GM18907 (cell line): ENCODE data around the gene NIPBL.
A peak's percentile ranks its signal among the peaks of the same experiment; 100 is the strongest.
"Not testable (repeated sequence)": the region's sequence is repeated elsewhere in the genome, so short reads cannot be mapped to it uniquely, and the experiment has no call there.

ENCODE experiments used
- ATAC-seq: cut with Tn5 transposase; IDR thresholded peaks from one replicate; pipeline ENCODE4 v1.9.1; 2021; ENCODE audit warnings: mild to moderate bottlenecking, moderate library complexity; ENCODE audit not compliant: unreplicated experiment

The NIPBL gene, protein sequence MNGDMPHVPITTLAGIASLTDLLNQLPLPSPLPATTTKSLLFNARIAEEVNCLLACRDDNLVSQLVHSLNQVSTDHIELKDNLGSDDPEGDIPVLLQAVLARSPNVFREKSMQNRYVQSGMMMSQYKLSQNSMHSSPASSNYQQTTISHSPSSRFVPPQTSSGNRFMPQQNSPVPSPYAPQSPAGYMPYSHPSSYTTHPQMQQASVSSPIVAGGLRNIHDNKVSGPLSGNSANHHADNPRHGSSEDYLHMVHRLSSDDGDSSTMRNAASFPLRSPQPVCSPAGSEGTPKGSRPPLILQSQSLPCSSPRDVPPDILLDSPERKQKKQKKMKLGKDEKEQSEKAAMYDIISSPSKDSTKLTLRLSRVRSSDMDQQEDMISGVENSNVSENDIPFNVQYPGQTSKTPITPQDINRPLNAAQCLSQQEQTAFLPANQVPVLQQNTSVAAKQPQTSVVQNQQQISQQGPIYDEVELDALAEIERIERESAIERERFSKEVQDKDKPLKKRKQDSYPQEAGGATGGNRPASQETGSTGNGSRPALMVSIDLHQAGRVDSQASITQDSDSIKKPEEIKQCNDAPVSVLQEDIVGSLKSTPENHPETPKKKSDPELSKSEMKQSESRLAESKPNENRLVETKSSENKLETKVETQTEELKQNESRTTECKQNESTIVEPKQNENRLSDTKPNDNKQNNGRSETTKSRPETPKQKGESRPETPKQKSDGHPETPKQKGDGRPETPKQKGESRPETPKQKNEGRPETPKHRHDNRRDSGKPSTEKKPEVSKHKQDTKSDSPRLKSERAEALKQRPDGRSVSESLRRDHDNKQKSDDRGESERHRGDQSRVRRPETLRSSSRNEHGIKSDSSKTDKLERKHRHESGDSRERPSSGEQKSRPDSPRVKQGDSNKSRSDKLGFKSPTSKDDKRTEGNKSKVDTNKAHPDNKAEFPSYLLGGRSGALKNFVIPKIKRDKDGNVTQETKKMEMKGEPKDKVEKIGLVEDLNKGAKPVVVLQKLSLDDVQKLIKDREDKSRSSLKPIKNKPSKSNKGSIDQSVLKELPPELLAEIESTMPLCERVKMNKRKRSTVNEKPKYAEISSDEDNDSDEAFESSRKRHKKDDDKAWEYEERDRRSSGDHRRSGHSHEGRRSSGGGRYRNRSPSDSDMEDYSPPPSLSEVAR (N-terminal part only)

DNA sequence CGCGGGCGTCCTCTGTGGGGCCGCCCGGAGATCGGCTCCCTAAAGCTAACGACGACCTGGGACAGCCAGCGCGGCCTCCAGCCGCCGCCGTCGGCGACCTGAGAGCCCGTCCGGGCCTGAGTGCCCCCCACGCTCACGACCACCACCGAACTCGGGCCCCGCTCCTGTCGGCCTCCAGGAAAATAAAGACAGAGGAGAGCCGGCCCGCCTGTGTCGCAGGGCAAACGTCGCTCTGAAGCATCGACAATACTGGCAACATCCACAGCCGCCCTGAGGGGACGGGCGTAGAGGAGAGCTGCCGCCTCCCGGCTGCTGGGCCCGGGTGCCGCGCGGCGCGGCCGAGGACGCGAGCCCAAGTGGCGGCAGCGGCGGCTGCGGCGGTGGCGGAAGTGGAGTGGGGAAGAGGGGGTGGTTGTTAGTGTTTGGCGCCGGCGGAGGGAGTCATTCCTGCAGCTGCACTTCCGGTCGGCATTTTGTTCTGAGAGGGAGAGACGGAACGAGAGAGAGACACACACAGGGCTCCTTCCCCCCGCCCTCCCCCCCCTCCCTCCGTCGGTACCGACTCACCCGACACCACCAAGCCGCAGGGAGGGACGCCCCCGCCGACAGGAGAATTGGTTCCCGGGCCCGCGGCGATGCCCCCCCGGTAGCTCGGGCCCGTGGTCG, at the start of gene NIPBL:
Gene NIPBL, plus strand, starts transcription at position 471 of the 666 bp plus-strand sequence. CDS start 76,928 bp downstream, outside the sequence.
- ATAC-seq = peak; percentile 70

DNA sequence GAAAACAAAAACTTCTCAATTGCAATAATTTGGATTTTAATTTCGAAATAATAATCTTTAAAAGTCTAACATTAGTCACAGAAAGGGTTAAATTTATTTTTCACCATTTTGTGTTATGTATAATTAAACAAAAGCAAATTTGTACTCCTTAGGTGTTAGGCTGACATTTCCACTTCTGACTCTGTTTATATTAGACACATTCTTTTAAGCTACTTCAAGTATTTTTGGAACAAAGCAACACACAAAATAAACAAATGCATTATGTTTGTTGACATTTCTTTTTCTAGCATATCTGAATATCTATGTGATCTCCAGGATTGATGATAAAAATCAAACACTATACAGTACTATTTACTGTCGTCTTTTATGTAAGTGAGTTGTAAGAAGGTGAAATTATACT, 44.3 kb upstream of the NIPBL start:
- ATAC-seq = no peak

DNA sequence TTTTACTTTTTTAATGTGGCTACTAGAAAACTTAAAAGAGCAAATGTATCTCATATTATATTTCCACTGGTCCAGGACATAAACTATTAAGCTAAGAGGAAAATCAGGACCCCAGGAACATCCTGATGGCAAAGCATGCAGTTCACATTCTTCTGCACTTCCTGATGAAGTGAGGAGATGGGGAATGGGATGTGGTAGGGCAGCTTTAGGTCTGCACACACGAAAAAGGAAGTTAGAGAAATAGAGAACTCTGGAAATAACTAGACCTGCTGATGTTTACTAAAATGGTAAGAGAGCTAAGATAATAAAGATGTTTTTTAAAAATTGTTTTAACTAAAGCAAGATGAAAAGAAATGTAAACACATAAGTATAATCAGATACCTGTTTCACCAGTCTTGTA, 39.7 kb upstream of the NIPBL start:
- ATAC-seq = no peak

DNA sequence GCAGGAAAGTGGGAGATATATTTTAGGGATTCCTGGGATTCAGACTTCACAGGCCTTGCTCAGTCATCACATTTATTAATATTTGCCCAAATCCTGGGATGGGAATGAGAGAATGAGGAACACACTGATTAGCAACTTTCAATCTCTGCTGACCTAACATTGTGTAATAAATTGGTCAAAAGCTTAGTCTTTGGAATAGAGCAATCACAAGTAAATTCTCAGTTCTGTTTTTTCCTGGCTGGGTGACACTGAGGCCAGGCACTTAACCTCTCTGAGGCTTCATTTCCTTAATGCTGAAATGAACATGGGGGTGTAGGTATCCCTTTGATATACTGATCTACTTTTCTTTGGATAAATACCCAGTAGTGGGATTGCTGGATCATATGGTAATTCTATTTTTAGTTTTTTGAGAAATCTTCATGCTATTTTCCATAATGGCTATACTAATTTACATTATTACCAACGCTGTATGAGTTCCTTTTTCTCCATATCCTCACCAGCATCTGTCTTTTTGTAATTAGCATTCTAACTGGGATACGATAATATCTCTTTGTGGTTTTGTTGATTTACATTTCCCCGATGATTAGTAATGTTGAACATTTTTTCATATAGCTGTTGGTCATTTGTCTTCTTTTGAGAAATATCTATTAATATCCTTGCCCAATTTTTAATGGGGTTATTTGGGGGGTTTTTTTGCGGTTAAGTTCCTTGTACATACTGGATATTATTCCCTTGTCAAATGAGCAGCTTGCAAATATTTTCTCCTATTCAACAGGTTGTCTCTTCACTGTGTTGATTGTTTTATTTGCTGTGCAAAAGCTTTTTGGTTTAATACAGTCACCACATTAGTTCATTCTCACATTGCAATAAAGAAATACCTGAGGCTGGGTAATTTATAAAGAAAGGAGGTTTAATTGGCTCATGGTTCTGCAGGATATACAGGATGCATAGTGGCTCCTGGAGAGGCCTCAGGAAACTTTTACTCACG, 36.8 kb upstream of the NIPBL start:
- ATAC-seq = no peak

DNA sequence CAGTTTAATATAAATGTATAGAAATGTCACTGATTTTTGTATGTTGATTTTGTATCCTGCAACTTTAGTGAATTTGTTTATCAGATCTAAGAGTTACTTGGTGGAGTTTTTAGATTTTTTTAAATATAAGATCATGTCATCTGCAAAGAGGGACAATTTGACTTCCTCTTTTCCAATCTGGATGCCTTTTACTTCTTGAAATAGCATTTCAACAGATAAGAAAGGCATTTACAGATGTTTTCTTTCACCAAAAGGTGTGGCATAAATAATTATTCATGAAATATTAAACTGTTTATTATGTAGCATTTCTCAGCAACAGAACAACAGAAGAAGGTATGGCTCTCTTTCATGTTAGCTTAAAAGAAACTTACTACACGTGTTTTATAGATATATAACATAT, 34.9 kb upstream of the NIPBL start:
- ATAC-seq = no peak

DNA sequence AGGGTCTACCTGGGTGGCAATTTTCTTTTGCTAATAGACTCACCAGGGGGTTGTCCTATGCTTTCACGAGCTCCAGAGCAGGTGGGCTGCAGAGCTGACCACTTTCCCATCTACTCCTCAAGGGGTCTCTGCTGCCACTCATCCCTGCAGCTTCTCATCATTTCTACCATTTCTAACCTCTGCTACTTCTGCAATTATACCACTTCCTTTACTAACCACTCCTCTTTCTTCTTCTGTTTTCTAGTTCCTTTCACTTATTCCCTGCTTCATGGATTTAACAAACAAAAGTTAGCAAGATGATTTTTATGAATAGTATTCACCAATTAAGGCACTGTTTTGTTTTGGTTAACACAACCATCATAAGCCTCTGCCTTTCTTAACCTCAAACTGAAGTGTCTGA, 34.5 kb upstream of the NIPBL start:
- ATAC-seq = no peak

DNA sequence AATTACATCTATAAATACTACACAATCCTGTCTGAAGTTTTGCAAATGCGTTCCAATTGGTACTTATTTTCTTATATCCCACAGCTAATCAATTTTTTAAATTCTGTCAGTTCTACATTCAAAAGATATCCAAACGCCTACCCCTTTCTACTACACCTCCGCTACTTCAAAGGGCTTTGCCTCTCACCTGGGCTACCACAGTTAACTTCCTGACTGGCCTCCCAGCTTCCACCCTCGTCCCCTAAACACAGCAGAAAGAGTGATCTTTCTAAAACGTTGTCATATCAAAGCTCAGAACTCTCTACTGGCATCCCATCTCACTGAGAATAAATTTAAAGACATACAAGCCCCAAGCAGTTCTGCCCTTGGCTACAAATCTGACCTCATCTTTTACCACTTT, 32.3 kb upstream of the NIPBL start:
- ATAC-seq = no peak

DNA sequence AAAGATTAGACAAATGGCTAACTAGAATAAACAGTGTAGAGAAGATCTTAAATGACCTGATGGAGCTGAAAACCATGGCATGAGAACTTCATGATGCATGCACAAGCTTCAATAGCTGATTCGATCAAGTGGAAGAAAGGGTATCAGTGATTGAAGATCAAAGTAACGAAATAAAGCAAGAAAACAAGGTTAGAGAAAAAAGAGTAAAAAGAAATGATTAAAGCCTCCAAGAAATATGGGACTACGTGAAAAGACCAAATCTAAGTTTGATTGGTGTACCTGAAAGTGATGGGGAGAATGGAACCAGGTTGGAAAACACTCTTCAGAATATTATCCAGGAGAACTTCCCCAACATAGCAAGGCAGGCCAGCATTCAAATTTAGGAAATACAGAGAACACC, 28.0 kb upstream of the NIPBL start:
- ATAC-seq = not testable (repeated sequence)

DNA sequence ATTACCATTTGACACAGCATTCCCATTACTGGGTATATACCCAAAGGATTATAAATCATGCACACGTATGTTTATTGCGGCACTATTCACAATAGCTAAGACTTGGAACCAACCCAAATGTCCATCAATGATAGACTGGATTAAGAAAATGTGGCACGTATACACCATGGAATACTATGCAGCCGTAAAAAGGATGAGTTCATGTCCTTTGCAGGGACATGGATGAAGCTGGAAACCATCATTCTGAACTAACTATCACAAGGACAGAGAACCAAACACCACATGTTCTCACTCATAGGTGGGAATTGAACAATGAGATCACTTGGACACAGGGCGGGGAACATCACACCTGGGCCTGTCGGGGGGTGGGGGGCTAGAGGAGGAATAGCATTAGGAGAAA, 23.7 kb upstream of the NIPBL start:
- ATAC-seq = not testable (repeated sequence)

DNA sequence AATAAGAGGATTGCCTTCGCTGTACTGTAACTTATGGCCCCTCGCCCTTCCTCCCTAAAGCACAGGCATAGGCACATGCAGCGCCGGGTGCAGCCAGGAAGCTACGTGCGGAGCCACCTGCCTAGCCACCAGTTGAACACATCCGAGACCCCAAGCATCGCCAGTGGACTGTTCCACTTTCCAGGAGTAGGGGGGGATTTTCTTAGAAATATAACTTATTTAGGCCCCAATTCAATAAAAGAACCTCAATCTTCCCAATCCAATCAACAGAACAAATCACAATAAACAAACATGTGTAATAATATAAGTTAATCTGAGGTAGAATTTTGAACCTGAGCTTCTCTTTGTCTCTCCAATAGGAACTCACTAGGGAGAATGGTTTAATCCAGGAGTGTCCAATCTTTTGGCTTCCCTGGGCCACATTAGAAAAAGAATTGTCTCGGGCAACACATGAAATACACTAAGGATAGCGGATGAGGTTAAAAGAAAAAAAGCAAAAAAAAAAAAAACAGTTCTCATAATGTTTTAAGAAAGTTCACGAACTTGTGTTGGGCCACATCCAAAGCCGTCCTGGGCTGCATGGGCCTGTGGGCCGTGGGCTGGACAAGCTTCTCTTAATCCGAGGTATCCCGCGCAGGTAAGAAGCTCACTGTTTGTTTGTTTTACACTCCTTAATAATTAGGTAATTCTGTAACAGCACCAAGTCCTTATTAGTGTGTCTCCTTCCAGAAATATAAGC, 22.0 kb upstream of the NIPBL start:
- ATAC-seq = no peak

DNA sequence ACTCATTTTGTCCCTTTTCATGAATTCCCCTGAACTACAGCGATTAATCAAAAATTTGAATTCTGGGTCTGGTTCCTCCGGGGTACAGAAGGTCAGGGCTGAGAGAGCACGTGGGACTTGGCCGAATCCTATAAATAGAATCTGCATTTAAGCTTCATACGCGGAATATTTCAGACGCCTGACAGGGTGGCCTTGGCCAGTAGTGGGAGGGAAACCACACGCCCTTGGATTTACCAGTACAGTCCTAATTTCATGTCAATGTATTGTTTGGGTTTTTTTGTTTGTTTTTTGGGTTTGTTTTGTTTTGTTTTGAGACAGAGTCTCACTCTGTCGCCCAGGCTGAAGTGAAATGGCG, 21.5 kb upstream of the NIPBL start:
- no peak for ATAC-seq

DNA sequence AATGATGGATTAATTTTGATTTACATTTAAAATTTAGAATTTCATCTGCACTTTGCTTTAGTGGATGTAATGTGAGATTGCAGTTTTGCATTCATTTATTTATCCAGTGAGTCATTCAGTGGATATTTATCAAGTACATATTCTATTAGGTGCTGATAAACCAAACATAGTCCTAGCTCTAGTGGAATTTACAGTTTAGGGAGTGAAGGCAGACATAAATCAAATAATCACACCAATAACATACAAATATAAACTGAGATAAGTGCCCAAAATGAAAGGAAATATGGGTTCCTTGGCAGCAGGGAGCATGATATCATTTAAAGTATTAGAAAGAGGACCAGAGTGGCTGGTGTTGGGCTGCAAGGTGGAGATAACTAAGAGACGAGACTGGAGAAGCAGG, 14.7 kb upstream of the NIPBL start:
- ATAC-seq = no peak

DNA sequence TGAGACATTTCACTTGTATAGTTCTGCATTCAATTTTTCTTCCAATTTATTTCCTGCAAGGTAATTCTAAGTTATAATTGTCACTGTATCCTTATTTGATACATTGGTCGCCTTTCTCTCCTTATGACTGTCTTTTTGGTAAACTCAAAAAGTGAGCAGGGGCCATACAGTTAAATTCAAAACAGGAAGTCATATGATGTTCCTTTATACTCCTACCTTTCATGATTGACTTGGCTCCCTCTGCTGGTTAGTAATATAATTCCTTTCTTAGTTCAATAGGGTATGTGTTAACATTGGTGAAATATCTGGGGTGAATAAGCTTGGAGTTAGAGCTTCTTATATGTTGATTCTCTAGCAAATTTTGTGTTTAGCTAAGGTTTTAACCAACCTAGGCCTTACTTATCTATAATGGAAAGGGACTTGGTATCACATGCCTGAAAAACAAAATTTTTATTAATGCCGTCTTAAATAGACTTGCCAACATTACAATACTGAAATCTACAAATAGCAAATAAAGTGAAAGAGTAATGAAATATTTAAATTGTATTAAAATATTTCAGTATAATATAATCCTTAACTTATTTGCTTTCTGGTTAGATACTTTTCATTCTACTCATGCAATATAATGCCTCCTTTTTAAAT, 6.0 kb upstream of the NIPBL start:
- peak; percentile 82 for ATAC-seq

DNA sequence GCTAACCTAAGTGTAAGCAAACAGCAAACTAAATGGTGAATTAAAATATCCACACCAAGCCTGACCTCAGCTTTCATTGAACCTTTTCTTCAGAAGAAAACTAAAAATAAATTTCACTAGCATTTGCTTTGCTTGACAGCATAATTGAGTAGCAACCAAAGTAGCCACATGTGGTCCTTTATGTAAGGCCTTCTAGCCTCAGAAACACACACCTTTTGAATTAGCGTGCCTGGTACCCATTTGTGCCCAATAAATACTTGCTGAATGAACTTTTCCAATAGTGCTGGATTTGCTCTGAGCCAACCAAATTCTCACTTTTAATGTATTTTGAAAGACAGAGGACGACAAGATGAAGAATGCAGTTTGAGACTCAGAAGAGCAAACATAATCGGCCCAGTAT, 2.1 kb upstream of the NIPBL start:
- no peak for ATAC-seq

DNA sequence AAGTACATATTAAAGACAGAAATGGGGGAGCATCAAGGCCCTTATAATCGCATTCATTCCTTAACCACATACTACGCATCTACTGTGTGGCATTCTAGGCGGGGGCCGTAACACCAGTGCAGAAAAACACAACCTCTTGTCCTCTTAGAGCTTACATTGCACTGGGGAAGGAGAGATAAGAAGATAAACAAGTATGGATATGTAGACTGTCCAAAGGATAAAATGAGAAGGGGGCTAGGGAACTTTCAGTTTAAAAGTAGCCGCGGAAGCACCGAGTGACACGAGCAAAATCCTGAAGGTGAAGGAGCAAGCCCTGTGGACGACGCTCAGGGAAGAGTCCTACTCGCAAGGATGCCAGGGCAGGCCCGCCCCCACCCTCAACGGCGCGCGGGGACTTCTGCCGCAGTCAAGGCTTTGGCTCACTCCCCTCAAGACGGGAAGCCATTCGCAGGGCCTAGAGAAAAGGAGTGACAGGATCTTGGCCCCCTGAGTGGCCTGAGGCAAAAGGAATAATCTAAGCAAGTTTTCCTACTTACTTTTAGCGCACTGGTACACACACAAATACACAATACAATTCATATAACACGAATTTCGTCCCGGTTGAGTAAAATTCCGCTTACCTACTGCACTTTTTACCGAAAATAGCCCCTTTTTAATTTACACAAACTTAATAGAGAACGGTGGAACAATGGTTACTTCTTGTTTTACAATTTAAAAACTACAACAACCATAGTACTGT, 1.3 kb upstream of the NIPBL start:
- ATAC-seq = no peak

DNA sequence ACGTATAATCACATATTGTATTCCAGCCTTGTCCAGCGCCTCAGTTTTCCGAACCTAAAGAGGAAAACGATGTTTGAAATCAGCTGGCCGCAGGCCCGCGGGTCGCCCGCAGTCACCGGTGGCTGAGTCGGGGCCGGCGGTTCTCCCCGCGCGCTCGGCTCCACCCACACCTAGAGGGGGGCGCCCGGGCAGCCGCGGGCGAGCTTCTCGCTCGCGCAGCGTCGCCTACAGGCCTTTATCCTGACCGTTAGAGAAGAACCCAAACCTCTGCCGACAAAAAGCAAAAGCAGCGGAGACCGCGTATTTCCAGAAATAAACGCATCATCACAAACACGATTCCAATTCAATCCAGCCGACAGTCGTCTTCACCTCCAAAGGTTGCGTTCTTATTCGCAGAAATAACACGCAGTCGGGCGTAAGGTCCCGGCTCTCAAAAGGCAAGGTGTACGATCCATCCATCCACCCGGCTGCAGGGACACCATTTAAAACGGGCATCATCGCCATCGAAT, 725 bp upstream of the NIPBL start:
- ATAC-seq = peak; percentile 57

DNA sequence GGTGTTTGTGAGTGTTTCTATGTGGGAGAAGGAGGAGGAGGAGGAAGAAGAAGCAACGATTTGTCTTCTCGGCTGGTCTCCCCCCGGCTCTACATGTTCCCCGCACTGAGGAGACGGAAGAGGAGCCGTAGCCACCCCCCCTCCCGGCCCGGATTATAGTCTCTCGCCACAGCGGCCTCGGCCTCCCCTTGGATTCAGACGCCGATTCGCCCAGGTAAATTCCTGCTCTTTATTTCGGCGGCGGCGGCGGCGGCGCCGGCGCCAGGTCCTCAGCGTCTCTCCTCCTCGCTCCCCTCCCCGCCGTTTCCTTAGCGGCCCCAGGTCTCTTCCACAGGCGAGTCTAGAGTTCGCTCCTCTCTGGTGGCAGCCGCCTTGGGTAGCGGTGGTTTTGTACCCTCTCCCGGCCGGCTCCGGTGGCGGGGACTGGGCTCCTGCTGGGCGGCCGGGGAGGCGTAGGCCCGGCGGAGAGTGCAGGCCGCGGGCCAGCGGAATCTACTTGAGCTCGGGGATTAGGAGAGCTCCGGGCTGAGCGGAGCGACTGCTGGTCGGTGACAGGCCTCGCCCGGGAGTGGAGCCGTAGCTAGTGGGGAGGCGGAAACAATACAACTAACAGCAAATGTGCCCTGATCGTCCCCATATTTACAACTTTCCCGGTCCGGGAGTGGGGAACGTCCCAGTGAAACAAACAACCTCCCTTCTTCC, 547 bp downstream of the NIPBL start:
- peak; percentile 30 for ATAC-seq
